Measurements from ENCODE around the gene IQSEC2.

IQSEC2 gene

GRCh38 chrX:53281963-53282695, 745 bp upstream of the IQSEC2 start:
- H3K27me3 Mint-ChIP-seq (ENCODE audit: low read depth): no peaks in the 10 kb centered on the region

GRCh38 chrX:53280331-53281320, 758 bp downstream of the IQSEC2 start:
- Mint-ChIP-seq H3K27me3 (ENCODE audit: low read depth) (no peaks in the 10 kb centered on the region), H3K9me3 (no peaks in the 10 kb centered on the region), H3K36me3 (ENCODE audit: low read depth) (no peaks in the 10 kb centered on the region), H3K4me1 (peaks cover 37% of the 10 kb centered on the region), H3K4me3 (peak overlapping the region; percentile 58 to 72 (median 60)), H3K27ac (peak overlapping the region; percentile 56 to 87 (median 81))
- no peak for TF ChIP-seq CTCF (IDR thresholded peaks at IDR 0.05; ENCODE audit: unreplicated experiment in 3 of 3)

More at GRCh38 chrX:53281963-53282695, 745 bp upstream of the IQSEC2 start:
- H3K9me3 Mint-ChIP-seq: no peaks in the 10 kb centered on the region
- H3K27ac Mint-ChIP-seq: peak overlapping the region; percentile 92 to 93 (median 92)
- no peaks in the 10 kb centered on the region for H3K36me3 Mint-ChIP-seq (ENCODE audit: low read depth)
- H3K4me3 Mint-ChIP-seq: peak overlapping the region in 2 of 3 experiments; percentile 44 to 64
- no peak for TF ChIP-seq CTCF (IDR thresholded peaks at IDR 0.05; ENCODE audit: unreplicated experiment in 3 of 3)
- peaks cover 44% of the 10 kb centered on the region for H3K4me1 Mint-ChIP-seq

GRCh38 chrX:53279296-53280237, 1.8 kb downstream of the IQSEC2 start:
- Mint-ChIP-seq H3K27me3 (ENCODE audit: low read depth) (no peaks in the 10 kb centered on the region), H3K4me3 (peak overlapping the region in 2 of 3 experiments; percentile 58 to 72), H3K36me3 (ENCODE audit: low read depth) (no peaks in the 10 kb centered on the region), H3K27ac (peak overlapping the region; percentile 56 to 87 (median 81)), H3K9me3 (no peaks in the 10 kb centered on the region), H3K4me1 (peaks cover 27% of the 10 kb centered on the region)
- TF ChIP-seq CTCF (IDR thresholded peaks at IDR 0.05; ENCODE audit: unreplicated experiment in 3 of 3): no peak

GRCh38 chrX:53272808-53273337, 8.5 kb downstream of the IQSEC2 start:
- Mint-ChIP-seq H3K36me3 (ENCODE audit: low read depth) (no peaks in the 10 kb centered on the region), H3K4me1 (no peaks in the 10 kb centered on the region), H3K4me3 (no peak overlapping the region), H3K9me3 (no peaks in the 10 kb centered on the region), H3K27ac (no peak overlapping the region), H3K27me3 (ENCODE audit: low read depth) (no peaks in the 10 kb centered on the region)
- TF ChIP-seq CTCF (IDR thresholded peaks at IDR 0.05; ENCODE audit: unreplicated experiment in 3 of 3): no peak

GRCh38 chrX:53269536-53270107, 11.8 kb downstream of the IQSEC2 start:
- Mint-ChIP-seq H3K4me3 (no peak overlapping the region), H3K27ac (no peak overlapping the region), H3K4me1 (no peaks in the 10 kb centered on the region), H3K36me3 (ENCODE audit: low read depth) (no peaks in the 10 kb centered on the region), H3K27me3 (ENCODE audit: low read depth) (peaks cover 3% of the 10 kb centered on the region), H3K9me3 (no peaks in the 10 kb centered on the region)
- TF ChIP-seq CTCF (IDR thresholded peaks at IDR 0.05; ENCODE audit: unreplicated experiment in 3 of 3): no peak

All from nephron (organoid).